ENCODE measurements around the gene FAN1. TPM values are rescaled to one million over a fixed set of nuclear protein-coding genes. Genes with fewer than 3 reads are reported as not detected.

Gene FAN1
- total RNA-seq, 4 donors from 2014 or later: 8.2 to 22.3 (median 18.2) TPM

DNA sequence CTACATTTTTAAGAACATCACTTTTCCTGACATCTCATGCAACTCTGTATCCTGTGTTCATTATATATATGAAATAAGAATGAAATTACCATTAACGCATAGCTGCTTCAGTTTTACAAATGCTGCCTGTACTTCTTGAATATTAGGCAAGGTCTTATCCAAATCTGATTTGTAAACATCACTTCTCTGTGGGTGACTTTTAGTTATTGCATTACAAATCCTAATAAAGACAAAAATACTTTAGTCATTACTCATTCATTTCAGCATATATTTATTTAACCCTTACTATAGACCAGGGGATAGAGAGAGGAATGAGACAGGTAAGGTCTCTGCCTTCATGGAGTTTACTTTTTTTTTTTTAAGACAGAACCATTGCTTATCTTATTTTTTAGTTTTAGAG is 51.0 kb downstream of the FAN1 start:
- Histone ChIP-seq H3K4me1 (no peaks in the 10 kb centered on the region), H3K36me3 (peaks cover 0 to 100% (median 0%) of the 10 kb centered on the region in 3 donors), H3K27me3 (no peaks in the 10 kb centered on the region), H3K4me3 (no peak overlapping the region), H3K27ac (no peak overlapping the region), H3K9me3 (no peaks in the 10 kb centered on the region)
- DNase-seq: no peak
- TF ChIP-seq POLR2A (IDR thresholded peaks at IDR 0.05): no peak
- TF ChIP-seq, protein P1, sequence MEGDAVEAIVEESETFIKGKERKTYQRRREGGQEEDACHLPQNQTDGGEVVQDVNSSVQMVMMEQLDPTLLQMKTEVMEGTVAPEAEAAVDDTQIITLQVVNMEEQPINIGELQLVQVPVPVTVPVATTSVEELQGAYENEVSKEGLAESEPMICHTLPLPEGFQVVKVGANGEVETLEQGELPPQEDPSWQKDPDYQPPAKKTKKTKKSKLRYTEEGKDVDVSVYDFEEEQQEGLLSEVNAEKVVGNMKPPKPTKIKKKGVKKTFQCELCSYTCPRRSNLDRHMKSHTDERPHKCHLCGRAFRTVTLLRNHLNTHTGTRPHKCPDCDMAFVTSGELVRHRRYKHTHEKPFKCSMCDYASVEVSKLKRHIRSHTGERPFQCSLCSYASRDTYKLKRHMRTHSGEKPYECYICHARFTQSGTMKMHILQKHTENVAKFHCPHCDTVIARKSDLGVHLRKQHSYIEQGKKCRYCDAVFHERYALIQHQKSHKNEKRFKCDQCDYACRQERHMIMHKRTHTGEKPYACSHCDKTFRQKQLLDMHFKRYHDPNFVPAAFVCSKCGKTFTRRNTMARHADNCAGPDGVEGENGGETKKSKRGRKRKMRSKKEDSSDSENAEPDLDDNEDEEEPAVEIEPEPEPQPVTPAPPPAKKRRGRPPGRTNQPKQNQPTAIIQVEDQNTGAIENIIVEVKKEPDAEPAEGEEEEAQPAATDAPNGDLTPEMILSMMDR (IDR thresholded peaks at IDR 0.05): no peak

DNA sequence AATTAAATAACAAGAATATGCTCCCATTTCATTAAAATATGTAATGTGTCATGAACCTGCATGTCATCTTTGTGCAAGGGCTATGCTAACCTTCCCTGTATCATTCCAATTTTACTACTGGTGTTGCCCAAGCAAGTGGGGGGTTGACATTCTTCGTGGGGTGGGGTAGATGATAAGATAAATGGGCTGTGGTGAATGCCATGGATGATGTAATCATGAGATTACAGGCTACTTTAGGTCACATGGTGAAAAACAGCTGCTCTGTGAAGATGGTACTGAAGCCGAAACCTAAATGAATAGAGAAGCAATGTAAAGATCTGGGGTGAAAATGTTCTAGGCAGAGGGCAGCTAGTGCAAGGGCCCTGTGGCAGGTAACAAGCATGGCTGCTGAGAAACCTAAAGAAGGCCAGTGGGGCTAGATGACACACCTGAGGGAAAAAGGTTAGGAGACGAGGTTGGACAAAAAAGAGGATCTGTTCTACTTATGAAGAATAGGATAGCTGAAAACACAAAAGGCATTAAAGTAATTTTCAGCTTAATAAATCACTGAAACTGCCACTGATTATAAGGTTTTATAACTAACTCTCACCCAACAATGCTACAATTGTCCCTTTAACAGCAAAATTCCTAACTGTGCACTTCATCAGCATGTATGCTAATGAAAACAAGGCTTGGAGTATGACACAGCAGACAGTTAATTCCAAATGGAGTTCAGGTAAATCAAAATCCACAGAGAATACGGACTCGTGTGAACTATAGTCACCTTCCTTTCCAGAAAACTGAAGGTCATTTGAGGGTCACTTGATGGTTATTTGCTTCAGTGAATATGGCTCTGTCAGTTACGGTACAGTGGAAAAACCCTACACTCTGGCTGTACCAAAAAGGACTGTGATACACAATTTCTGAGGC is 52.8 kb downstream of the FAN1 start:
- TF ChIP-seq, protein P1 (IDR thresholded peaks at IDR 0.05): no peak
- no peak for TF ChIP-seq POLR2A (IDR thresholded peaks at IDR 0.05)
- no peak for DNase-seq
- H3K27ac ChIP-seq: no peak overlapping the region
- H3K4me3 ChIP-seq: no peak overlapping the region
- H3K36me3 ChIP-seq: peaks cover 0 to 97% (median 0%) of the 10 kb centered on the region in 3 donors
- H3K4me1 ChIP-seq: no peaks in the 10 kb centered on the region
- H3K27me3 ChIP-seq: no peaks in the 10 kb centered on the region
- H3K9me3 ChIP-seq: no peaks in the 10 kb centered on the region

DNA sequence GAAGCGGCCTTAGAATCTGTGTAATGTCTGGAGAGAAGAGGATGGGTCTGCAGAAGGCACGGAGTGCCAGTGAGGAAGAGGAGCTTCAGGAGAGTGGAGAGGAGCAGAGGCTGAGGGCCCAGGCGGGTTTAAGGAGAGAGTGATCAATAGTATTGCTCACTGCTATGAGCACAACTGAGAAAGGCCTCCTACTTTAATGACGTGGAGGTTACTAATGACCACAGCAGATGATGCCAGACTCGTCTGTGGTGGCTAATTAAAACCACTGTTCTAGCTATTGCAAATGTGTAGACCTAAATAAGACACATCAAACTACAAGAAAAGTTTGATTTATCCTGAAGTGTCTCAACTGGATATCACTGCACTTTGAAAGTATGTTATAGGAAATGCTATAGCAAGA is 54.5 kb downstream of the FAN1 start:
- Histone ChIP-seq H3K4me1 (no peaks in the 10 kb centered on the region), H3K27me3 (no peaks in the 10 kb centered on the region), H3K36me3 (peaks cover 0 to 92% (median 0%) of the 10 kb centered on the region in 3 donors), H3K9me3 (no peaks in the 10 kb centered on the region), H3K4me3 (no peak overlapping the region), H3K27ac (no peak overlapping the region)
- DNase-seq: no peak
- TF ChIP-seq, protein P1 (IDR thresholded peaks at IDR 0.05): no peak
- TF ChIP-seq POLR2A (IDR thresholded peaks at IDR 0.05): no peak

DNA sequence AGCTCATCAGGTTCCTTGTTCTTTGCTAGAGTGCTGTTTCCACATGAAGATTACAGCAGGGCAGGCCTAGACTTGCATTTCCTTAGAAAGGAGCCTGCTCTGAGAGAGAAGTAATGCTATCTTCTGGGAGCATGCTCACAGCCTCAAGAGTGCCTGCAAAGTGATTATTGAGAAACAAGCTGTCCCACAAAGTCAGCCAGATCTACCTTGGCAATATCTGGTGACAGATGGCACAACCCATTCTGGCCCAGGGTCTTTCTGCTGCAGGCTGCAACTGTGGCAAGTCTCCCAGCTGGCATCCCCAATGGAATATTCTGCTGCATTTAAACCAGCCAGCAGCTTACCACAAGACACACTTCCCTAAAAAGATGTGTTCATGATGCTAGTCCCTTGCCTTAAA is 58.4 kb downstream of the FAN1 start:
- no peak overlapping the region for H3K4me3 ChIP-seq
- no peaks in the 10 kb centered on the region for H3K27me3 ChIP-seq
- no peaks in the 10 kb centered on the region for H3K4me1 ChIP-seq
- H3K27ac ChIP-seq: no peak overlapping the region
- H3K36me3 ChIP-seq: peaks cover 0 to 87% (median 0%) of the 10 kb centered on the region in 3 donors
- no peaks in the 10 kb centered on the region for H3K9me3 ChIP-seq
- TF ChIP-seq, protein P1 (IDR thresholded peaks at IDR 0.05): no peak
- no peak for TF ChIP-seq POLR2A (IDR thresholded peaks at IDR 0.05)
- DNase-seq: no peak

DNA sequence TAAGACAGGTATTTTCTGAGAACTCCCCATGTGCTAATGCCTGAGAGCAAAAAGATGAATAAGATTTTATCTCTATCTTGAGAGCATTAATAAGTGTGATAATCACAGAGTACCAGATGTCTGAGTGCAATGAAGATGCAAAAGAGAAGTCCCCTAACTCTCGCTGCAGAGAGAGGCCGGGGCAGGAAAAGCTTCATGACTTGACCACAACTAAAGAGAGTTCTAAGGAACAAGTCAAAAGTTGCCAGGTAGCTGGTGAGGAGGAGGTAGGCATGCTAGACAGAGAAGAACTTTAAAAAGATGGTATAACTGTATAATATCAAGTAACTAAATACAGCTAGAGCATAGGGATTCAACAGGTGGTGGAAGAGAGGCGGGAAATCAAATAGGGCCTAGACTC is 58.9 kb downstream of the FAN1 start:
- Histone ChIP-seq H3K4me1 (no peaks in the 10 kb centered on the region), H3K4me3 (no peak overlapping the region), H3K27ac (no peak overlapping the region), H3K9me3 (no peaks in the 10 kb centered on the region), H3K27me3 (no peaks in the 10 kb centered on the region), H3K36me3 (peaks cover 0 to 87% (median 0%) of the 10 kb centered on the region in 3 donors)
- no peak for DNase-seq
- TF ChIP-seq POLR2A (IDR thresholded peaks at IDR 0.05): no peak
- TF ChIP-seq, protein P1 (IDR thresholded peaks at IDR 0.05): no peak
